HG03103 (cell line): ENCODE results near the gene AP4S1.
"Not testable (repeated sequence)": the region's sequence is repeated elsewhere in the genome, so short reads cannot be mapped to it uniquely, and the experiment has no call there.

ENCODE experiments used
- ATAC-seq: cut with Tn5 transposase; IDR thresholded peaks from one replicate; pipeline ENCODE4 v1.9.1; 2021; ENCODE audit warnings: low read depth; ENCODE audit not compliant: unreplicated experiment

The AP4S1 gene

GRCh38 chr14:31025367-31026076, at the start of gene AP4S1:
TSS of gene AP4S1 (plus strand) at chr14:31025649. CDS start at chr14:31066197, 40,548 bp downstream.
- no peak for ATAC-seq

GRCh38 chr14:30977752-30978151, 47.7 kb upstream of the AP4S1 start:
- no peak for ATAC-seq

- ATAC-seq, result not testable (repeated sequence)
Measured at GRCh38 chr14:30980106-30980704, 45.2 kb upstream of the AP4S1 start.

- ATAC-seq, result no peak
Measured at GRCh38 chr14:30980980-30981379, 44.5 kb upstream of the AP4S1 start.

- no peak for ATAC-seq
Measured at GRCh38 chr14:30982533-30982932, 42.9 kb upstream of the AP4S1 start.

GRCh38 chr14:30983858-30984257, 41.6 kb upstream of the AP4S1 start:
- ATAC-seq, result no peak

- no peak for ATAC-seq
Measured at GRCh38 chr14:30985796-30986195, 39.7 kb upstream of the AP4S1 start.

GRCh38 chr14:30988509-30988908, 36.9 kb upstream of the AP4S1 start:
- ATAC-seq, result no peak

- ATAC-seq, result no peak
Measured at GRCh38 chr14:30990770-30991169, 34.7 kb upstream of the AP4S1 start.

- ATAC-seq, result no peak
Measured at GRCh38 chr14:30991408-30991807, 34.0 kb upstream of the AP4S1 start.

GRCh38 chr14:30993071-30993470, 32.4 kb upstream of the AP4S1 start:
- ATAC-seq, result no peak

GRCh38 chr14:30994681-30995620, 30.5 kb upstream of the AP4S1 start:
- ATAC-seq, result no peak

- no peak for ATAC-seq
Measured at GRCh38 chr14:30995689-30996088, 29.8 kb upstream of the AP4S1 start.

GRCh38 chr14:30996892-30997659, 28.4 kb upstream of the AP4S1 start:
- no peak for ATAC-seq

- no peak for ATAC-seq
Measured at GRCh38 chr14:30998100-30998706, 27.2 kb upstream of the AP4S1 start.

- no peak for ATAC-seq
Measured at GRCh38 chr14:30999038-30999773, 26.2 kb upstream of the AP4S1 start.

GRCh38 chr14:31000629-31001338, 24.7 kb upstream of the AP4S1 start:
- ATAC-seq, result no peak

- no peak for ATAC-seq
Measured at GRCh38 chr14:31001339-31001658, 24.1 kb upstream of the AP4S1 start.

- no peak for ATAC-seq
Measured at GRCh38 chr14:31003284-31003683, 22.2 kb upstream of the AP4S1 start.
